Loucy (cell line): ENCODE data around the gene CIROP.

Source experiments
- H2AFZ ChIP-seq: fragments of 200-600 bp; sonication (generic); 2 replicates; pipeline ENCODE4 v1.6.0; 2016; ENCODE audit warnings: antibody characterized with exemption, mild to moderate bottlenecking, low read length, moderate library complexity
- H3F3A ChIP-seq: fragments of 200-600 bp; 2 replicates; pipeline ENCODE4 v1.6.0; 2016; ENCODE audit warnings: antibody characterized with exemption, low read depth, mild to moderate bottlenecking
- H3K27me3 ChIP-seq: fragments of 200-600 bp; sonication (generic); 2 replicates; pipeline ENCODE4 v1.6.1; 2014; ENCODE audit warnings: low read length, mild to moderate bottlenecking; ENCODE audit not compliant: insufficient read depth, poor library complexity, severe bottlenecking
- H3K36me3 ChIP-seq: fragments of 200-600 bp; sonication (generic); 2 replicates; pipeline ENCODE4 v1.6.1; 2016; ENCODE audit warnings: low read length; ENCODE audit not compliant: insufficient read depth
- H3K4me1 ChIP-seq: fragments of 200-600 bp; sonication (generic); 2 replicates; pipeline ENCODE4 v1.5.1; 2014; ENCODE audit warnings: low read length, mild to moderate bottlenecking; ENCODE audit not compliant: insufficient read depth, poor library complexity, severe bottlenecking
- H3K4me2 ChIP-seq: fragments of 200-600 bp; sonication (generic); 2 replicates; pipeline ENCODE4 v1.6.0; 2014; ENCODE audit warnings: antibody characterized with exemption, low read length, low read depth, mild to moderate bottlenecking; ENCODE audit not compliant: poor library complexity, severe bottlenecking
- H3K4me3 ChIP-seq: fragments of 200-600 bp; sonication (generic); 2 replicates; pipeline ENCODE4 v1.5.1; 2014; ENCODE audit warnings: low read length, mild to moderate bottlenecking, mixed read lengths; ENCODE audit not compliant: poor library complexity, severe bottlenecking
- H3K79me2 ChIP-seq: fragments of 200-600 bp; sonication (generic); 2 replicates; pipeline ENCODE4 v1.6.1; 2014; ENCODE audit warnings: low read length; ENCODE audit not compliant: insufficient read depth
- H3K9ac ChIP-seq: fragments of 200-600 bp; sonication (generic); 2 replicates; pipeline ENCODE4 v1.6.0; 2014; ENCODE audit warnings: mild to moderate bottlenecking, low read depth, low read length, moderate library complexity; ENCODE audit not compliant: poor library complexity, severe bottlenecking
- H3K9me2 ChIP-seq: fragments of 200-600 bp; sonication (generic); replicated peaks from 2 replicates; pipeline ENCODE4 v1.6.1; 2016; ENCODE audit warnings: low read depth, low read length, mixed read lengths
- H3K9me3 ChIP-seq: fragments of 200-600 bp; sonication (generic); 2 replicates; pipeline ENCODE4 v1.6.1; 2014; ENCODE audit warnings: mild to moderate bottlenecking, antibody characterized with exemption, low read length, low read depth; ENCODE audit not compliant: insufficient read depth
- H4K20me1 ChIP-seq: fragments of 200-600 bp; sonication (generic); 2 replicates; pipeline ENCODE4 v1.6.0; 2014; ENCODE audit warnings: antibody characterized with exemption, low read length, mild to moderate bottlenecking; ENCODE audit not compliant: insufficient read depth, poor library complexity, severe bottlenecking
- CTCF ChIP-seq: fragments of 200-600 bp; sonication (generic); conservative IDR thresholded peaks from 2 replicates; pipeline ENCODE4 v1.5.1; 2014; ENCODE audit warnings: mild to moderate bottlenecking, antibody characterized with exemption, low read length
- EZH2phosphoT487 ChIP-seq: fragments of 200-600 bp; IDR thresholded peaks from 2 replicates; pipeline ENCODE4 v1.6.1; 2018; ENCODE audit warnings: antibody characterized with exemption, mild to moderate bottlenecking, moderate library complexity, borderline replicate concordance

Gene CIROP

GRCh38 chr14:23052182-23052623 lies 52.6 kb downstream of the CIROP start:
- Histone ChIP-seq H3K79me2 (no peaks in the 10 kb centered on the region), H3K27me3 (no peaks in the 10 kb centered on the region), H3F3A (no peaks in the 10 kb centered on the region), H3K9ac (no peak overlapping the region), H3K36me3 (no peaks in the 10 kb centered on the region), H3K9me3 (no peaks in the 10 kb centered on the region), H3K4me2 (no peak overlapping the region), H3K4me1 (peaks cover 10% of the 10 kb centered on the region), H3K9me2 (no peaks in the 10 kb centered on the region), H4K20me1 (no peaks in the 10 kb centered on the region), H2AFZ (no peak overlapping the region), H3K4me3 (no peak overlapping the region)
- TF ChIP-seq CTCF (peak; percentile 30), EZH2phosphoT487 (no peak)

- no peaks in the 10 kb centered on the region for H4K20me1 ChIP-seq
- H3K79me2 ChIP-seq = no peaks in the 10 kb centered on the region
- H3K4me3 ChIP-seq = no peak overlapping the region
- no peaks in the 10 kb centered on the region for H3K27me3 ChIP-seq
- TF ChIP-seq EZH2phosphoT487 (no peak), CTCF (no peak)
- no peaks in the 10 kb centered on the region for H3F3A ChIP-seq
- H3K4me2 ChIP-seq = no peak overlapping the region
- H2AFZ ChIP-seq = no peak overlapping the region
- H3K9me3 ChIP-seq = no peaks in the 10 kb centered on the region
- no peaks in the 10 kb centered on the region for H3K9me2 ChIP-seq
- no peak overlapping the region for H3K9ac ChIP-seq
- no peaks in the 10 kb centered on the region for H3K36me3 ChIP-seq
- H3K4me1 ChIP-seq = peaks cover 2% of the 10 kb centered on the region
Observed at GRCh38 chr14:23051141-23052057, 53.4 kb downstream of the CIROP start.
